ENCODE results near the gene DDAH2.
A peak's percentile ranks its signal among the peaks of the same experiment; 100 is the strongest.

DDAH2 gene

DNA sequence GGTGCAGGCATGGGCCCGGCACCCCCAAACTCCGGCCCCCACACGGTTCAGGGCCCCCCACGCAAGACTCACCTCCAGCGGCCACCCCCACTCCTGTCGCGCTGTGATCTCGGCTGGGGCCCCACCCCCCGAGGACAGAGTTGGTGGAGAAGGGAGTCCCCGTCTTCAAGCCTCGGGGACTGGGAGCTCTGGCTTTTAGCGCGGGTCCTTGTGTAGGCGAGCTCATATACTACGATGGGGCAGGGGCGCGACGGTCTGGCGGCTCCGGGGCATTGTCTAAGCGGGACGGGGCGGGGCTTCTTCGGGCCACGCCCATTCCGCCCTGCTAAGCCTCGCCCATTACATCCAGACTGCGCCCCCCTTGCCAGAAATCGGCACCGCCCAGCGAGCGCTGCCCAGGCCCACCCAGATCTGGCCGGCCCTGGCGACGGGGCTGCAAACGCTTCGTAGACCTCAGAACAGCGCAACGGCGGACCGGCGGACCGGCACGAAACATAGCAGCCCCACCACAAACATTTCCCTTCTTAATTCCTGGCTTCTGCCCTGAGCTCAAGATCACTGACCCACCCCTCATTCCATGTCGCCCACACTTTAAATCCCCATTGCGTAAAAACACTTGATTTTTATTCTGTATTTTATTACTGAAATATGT lies 1.0 kb upstream of the DDAH2 start:
- ATAC-seq: peak; percentile 86
- TF ChIP-seq ZNF70 (CRISPR knock-in tag; IDR thresholded peaks at IDR 0.05): no peak
- TF ChIP-seq TCF4 (CRISPR knock-in tag; IDR thresholded peaks at IDR 0.05; ENCODE audit: borderline replicate concordance): no peak
- peak; percentile 82 for TF ChIP-seq ZFP3 (CRISPR knock-in tag; IDR thresholded peaks at IDR 0.05)
- TF ChIP-seq, protein P1, sequence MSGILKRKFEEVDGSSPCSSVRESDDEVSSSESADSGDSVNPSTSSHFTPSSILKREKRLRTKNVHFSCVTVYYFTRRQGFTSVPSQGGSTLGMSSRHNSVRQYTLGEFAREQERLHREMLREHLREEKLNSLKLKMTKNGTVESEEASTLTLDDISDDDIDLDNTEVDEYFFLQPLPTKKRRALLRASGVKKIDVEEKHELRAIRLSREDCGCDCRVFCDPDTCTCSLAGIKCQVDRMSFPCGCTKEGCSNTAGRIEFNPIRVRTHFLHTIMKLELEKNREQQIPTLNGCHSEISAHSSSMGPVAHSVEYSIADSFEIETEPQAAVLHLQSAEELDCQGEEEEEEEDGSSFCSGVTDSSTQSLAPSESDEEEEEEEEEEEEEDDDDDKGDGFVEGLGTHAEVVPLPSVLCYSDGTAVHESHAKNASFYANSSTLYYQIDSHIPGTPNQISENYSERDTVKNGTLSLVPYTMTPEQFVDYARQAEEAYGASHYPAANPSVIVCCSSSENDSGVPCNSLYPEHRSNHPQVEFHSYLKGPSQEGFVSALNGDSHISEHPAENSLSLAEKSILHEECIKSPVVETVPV (CRISPR knock-in tag; IDR thresholded peaks at IDR 0.05): no peak
- no peak for TF ChIP-seq SNAI2 (CRISPR knock-in tag; IDR thresholded peaks at IDR 0.05)
- no peak for TF ChIP-seq OSR1 (CRISPR knock-in tag; IDR thresholded peaks at IDR 0.05)
- TF ChIP-seq ZC3H10 (CRISPR knock-in tag; IDR thresholded peaks at IDR 0.05): no peak
- TF ChIP-seq, protein P2, sequence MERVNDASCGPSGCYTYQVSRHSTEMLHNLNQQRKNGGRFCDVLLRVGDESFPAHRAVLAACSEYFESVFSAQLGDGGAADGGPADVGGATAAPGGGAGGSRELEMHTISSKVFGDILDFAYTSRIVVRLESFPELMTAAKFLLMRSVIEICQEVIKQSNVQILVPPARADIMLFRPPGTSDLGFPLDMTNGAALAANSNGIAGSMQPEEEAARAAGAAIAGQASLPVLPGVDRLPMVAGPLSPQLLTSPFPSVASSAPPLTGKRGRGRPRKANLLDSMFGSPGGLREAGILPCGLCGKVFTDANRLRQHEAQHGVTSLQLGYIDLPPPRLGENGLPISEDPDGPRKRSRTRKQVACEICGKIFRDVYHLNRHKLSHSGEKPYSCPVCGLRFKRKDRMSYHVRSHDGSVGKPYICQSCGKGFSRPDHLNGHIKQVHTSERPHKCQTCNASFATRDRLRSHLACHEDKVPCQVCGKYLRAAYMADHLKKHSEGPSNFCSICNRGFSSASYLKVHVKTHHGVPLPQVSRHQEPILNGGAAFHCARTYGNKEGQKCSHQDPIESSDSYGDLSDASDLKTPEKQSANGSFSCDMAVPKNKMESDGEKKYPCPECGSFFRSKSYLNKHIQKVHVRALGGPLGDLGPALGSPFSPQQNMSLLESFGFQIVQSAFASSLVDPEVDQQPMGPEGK (CRISPR knock-in tag; IDR thresholded peaks at IDR 0.05; ENCODE audit: borderline replicate concordance): peak; percentile 75; the same call in 1 of the 2 replicates
- no peak for TF ChIP-seq PPARA (CRISPR knock-in tag; IDR thresholded peaks at IDR 0.05; ENCODE audit: borderline replicate concordance)

DNA sequence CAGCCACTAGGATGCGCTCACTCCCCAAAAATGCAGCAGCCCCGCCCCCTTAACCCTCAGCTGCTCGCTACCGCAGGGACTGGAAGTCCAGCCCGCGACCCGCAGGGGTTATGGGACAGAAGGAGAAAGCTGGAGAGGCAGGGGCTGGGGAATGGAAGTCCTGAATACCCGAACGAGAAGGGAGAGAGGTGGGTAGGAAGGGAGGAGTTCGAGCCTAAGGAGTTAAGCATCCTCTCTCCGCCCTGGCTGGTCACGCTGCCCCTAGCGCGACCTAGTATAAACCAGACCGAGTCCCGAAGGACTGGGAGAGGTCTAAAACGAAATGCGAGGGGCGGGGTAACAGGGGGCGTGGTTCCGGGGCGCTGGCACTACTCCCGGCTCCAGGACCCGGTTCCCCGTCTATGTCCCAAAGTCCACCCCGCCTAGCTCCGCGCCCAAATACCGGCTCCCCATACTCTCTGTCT lies 448 bp upstream of the DDAH2 start:
- peak; percentile 87 for ATAC-seq
- 0 out of 2 replicates have a peak, but pooled peaks have one; percentile 48 for TF ChIP-seq RARB (CRISPR knock-in tag; IDR thresholded peaks at IDR 0.05)
- TF ChIP-seq, protein P3, sequence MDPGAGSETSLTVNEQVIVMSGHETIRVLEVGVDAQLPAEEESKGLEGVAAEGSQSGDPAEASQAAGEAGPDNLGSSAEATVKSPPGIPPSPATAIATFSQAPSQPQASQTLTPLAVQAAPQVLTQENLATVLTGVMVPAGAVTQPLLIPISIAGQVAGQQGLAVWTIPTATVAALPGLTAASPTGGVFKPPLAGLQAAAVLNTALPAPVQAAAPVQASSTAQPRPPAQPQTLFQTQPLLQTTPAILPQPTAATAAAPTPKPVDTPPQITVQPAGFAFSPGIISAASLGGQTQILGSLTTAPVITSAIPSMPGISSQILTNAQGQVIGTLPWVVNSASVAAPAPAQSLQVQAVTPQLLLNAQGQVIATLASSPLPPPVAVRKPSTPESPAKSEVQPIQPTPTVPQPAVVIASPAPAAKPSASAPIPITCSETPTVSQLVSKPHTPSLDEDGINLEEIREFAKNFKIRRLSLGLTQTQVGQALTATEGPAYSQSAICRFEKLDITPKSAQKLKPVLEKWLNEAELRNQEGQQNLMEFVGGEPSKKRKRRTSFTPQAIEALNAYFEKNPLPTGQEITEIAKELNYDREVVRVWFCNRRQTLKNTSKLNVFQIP (CRISPR knock-in tag; IDR thresholded peaks at IDR 0.05; ENCODE audit: borderline replicate concordance, low read depth): no peak

DNA sequence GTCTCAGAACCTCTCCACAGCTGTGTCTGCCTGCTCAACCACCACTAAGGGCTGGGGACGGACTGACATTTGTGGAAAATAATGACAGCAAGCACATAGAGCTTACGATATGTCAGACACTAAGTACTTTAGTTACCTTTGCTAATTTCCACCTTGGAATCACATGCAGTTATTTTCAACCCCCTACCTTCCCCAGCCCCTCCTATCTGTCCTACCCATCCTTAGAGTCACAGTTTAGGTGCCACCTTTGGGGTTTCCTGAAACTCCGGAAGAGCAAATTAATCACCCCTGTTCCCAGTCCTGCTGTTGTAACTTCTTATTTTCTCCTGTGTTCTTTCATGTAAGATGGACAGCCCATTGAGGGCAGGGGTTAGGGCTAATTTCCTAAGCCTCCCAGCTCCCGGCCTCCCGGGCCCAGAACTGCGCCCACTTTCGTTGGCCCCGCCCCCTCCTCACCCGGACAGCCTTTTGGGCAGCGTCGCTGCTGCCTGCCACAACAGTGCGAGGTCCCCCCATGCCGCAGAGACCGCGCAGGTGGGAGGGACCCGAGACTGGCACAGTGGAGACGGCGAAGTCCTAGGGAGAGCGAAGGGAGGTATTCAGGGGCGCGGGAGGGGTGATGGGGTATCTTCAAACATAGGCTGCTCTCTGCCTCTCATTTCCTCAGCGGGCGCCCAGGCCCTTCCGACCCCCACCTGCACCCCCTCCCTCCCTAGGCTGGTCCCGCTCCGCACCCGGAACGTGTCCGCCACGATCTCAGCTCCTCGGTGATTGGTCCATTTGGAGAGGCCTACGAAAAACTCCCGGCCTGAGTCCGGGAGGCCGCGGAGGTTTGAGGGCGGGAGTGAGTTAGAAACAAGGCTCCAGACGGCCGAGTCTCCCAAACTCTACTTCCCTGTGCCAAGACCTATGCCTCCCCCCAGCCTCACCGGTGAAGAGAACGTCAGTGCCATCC lies 1.1 kb downstream of the DDAH2 start:
- no peak for ATAC-seq
- TF ChIP-seq CSDC2 (CRISPR knock-in tag; IDR thresholded peaks at IDR 0.05): no peak
- no peak for TF ChIP-seq PPARA (CRISPR knock-in tag; IDR thresholded peaks at IDR 0.05; ENCODE audit: borderline replicate concordance)
- no peak for TF ChIP-seq ZFP3 (CRISPR knock-in tag; IDR thresholded peaks at IDR 0.05)
- no peak for TF ChIP-seq OSR1 (CRISPR knock-in tag; IDR thresholded peaks at IDR 0.05)
- TF ChIP-seq ESRRG (CRISPR knock-in tag; IDR thresholded peaks at IDR 0.05): no peak
- TF ChIP-seq GLIS3 (CRISPR knock-in tag; IDR thresholded peaks at IDR 0.05): no peak
- no peak for TF ChIP-seq TOX (CRISPR knock-in tag; IDR thresholded peaks at IDR 0.05; ENCODE audit: borderline replicate concordance)
- TF ChIP-seq ARNTL (CRISPR knock-in tag; IDR thresholded peaks at IDR 0.05; ENCODE audit: borderline replicate concordance, low read depth): no peak
- no peak for TF ChIP-seq ZFP30 (CRISPR knock-in tag; IDR thresholded peaks at IDR 0.05)
- no peak for TF ChIP-seq SNAI2 (CRISPR knock-in tag; IDR thresholded peaks at IDR 0.05)
- no peak for TF ChIP-seq ISL1 (CRISPR knock-in tag; IDR thresholded peaks at IDR 0.05)
- TF ChIP-seq, protein P4, sequence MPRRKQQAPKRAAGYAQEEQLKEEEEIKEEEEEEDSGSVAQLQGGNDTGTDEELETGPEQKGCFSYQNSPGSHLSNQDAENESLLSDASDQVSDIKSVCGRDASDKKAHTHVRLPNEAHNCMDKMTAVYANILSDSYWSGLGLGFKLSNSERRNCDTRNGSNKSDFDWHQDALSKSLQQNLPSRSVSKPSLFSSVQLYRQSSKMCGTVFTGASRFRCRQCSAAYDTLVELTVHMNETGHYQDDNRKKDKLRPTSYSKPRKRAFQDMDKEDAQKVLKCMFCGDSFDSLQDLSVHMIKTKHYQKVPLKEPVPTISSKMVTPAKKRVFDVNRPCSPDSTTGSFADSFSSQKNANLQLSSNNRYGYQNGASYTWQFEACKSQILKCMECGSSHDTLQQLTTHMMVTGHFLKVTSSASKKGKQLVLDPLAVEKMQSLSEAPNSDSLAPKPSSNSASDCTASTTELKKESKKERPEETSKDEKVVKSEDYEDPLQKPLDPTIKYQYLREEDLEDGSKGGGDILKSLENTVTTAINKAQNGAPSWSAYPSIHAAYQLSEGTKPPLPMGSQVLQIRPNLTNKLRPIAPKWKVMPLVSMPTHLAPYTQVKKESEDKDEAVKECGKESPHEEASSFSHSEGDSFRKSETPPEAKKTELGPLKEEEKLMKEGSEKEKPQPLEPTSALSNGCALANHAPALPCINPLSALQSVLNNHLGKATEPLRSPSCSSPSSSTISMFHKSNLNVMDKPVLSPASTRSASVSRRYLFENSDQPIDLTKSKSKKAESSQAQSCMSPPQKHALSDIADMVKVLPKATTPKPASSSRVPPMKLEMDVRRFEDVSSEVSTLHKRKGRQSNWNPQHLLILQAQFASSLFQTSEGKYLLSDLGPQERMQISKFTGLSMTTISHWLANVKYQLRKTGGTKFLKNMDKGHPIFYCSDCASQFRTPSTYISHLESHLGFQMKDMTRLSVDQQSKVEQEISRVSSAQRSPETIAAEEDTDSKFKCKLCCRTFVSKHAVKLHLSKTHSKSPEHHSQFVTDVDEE (CRISPR knock-in tag; IDR thresholded peaks at IDR 0.05): no peak
- TF ChIP-seq ZC3H10 (CRISPR knock-in tag; IDR thresholded peaks at IDR 0.05): no peak
- no peak for TF ChIP-seq RARB (CRISPR knock-in tag; IDR thresholded peaks at IDR 0.05)
- no peak for TF ChIP-seq ZNF8 (CRISPR knock-in tag; IDR thresholded peaks at IDR 0.05)
- TF ChIP-seq TCF4 (CRISPR knock-in tag; IDR thresholded peaks at IDR 0.05; ENCODE audit: borderline replicate concordance): no peak
- TF ChIP-seq, protein P3 (CRISPR knock-in tag; IDR thresholded peaks at IDR 0.05; ENCODE audit: borderline replicate concordance, low read depth): no peak
- TF ChIP-seq, protein P2 (CRISPR knock-in tag; IDR thresholded peaks at IDR 0.05; ENCODE audit: borderline replicate concordance): no peak
